SK-MEL-5 (cell line): Measurements from ENCODE around the gene ZSCAN29. TPM values are rescaled to one million over a fixed set of nuclear protein-coding genes. Genes with fewer than 3 reads are reported as not detected.

ENCODE experiments used
- DNase-seq: peaks from one replicate; pipeline ENCODE4 v3.0.0-alpha.2; 2016; ENCODE audit warnings: low read depth, low spot score
- in situ Hi-C: cut with HindIII; loops from 2 replicates; pipeline ENCODE4 v1.10.0; 2016; ENCODE audit warnings: low sequenced_read_pairs, high pct_unique_total_duplicates, low pct_unique_long_range_greater_than_20kb
- total RNA-seq: library from RNA; depleted of rRNA; stranded (reverse); fragments of >200 nt; shearing (Covaris generic); gene quantifications from 2 replicates; pipeline ENCODE4 v1.2.3, GENCODE V29; 2014; rRNA removed

The ZSCAN29 gene
- total RNA-seq, 1 experiment from 2014 or later, result 21.0 TPM

GRCh38 chr15:43312378-43312777 lies 58.5 kb downstream of the ZSCAN29 start:
- in situ Hi-C loops, result no loop called here
- no peak for DNase-seq

Other genes starting within 250 kb of the ZSCAN29 start
- 21.6 and 22.0 TPM in 2 replicates for gene TMEM62, start 237.5 kb downstream of the ZSCAN29 start, total RNA-seq
- gene CCNDBP1, start 185.6 kb downstream of the ZSCAN29 start, total RNA-seq, result 63.2 and 64.0 TPM in 2 replicates
- not detected in 2 replicates for gene EPB42, start 150.0 kb downstream of the ZSCAN29 start, total RNA-seq
- 0.13 and 0.21 TPM in 2 replicates for gene TGM5, start 104.1 kb downstream of the ZSCAN29 start, total RNA-seq
- gene TGM7, start 68.8 kb downstream of the ZSCAN29 start, total RNA-seq, result not detected in 2 replicates
- 16.0 and 16.3 TPM in 2 replicates for gene LCMT2, start 40.5 kb downstream of the ZSCAN29 start, total RNA-seq
- gene TUBGCP4, start 58 bp upstream of the ZSCAN29 start, total RNA-seq, result 7.9 and 9.2 TPM in 2 replicates
- 25.9 and 30.7 TPM in 2 replicates for gene TP53BP1, start 122.1 kb upstream of the ZSCAN29 start, total RNA-seq
- gene MAP1A, start 146.6 kb upstream of the ZSCAN29 start, total RNA-seq, result 0.87 and 0.90 TPM in 2 replicates
- 13.7 and 14.8 TPM in 2 replicates for gene PPIP5K1, start 219.2 kb upstream of the ZSCAN29 start, total RNA-seq
- gene CKMT1B, start 223.0 kb upstream of the ZSCAN29 start, total RNA-seq, result 55.2 and 55.6 TPM in 2 replicates
- gene STRC, start 247.8 kb upstream of the ZSCAN29 start, total RNA-seq, result 0.08 and 0.27 TPM in 2 replicates